Effector memory CD4-positive, alpha-beta T cell (primary cell): ENCODE measurements around the gene IFNGR2.
A peak's percentile ranks its signal among the peaks of the same experiment; 100 is the strongest.
"Not testable (repeated sequence)": the region's sequence is repeated elsewhere in the genome, so short reads cannot be mapped to it uniquely, and the experiment has no call there.

Experiments
- DNase-seq, 3 donors: peaks; one replicate each; pipeline ENCODE4 v3.0.0-alpha.2; 2020
- H3K27ac ChIP-seq: 2 replicates; pipeline ENCODE4 v1.7.0; 2013; ENCODE audit warnings: mild to moderate bottlenecking, low read length, moderate library complexity; ENCODE audit not compliant: insufficient read depth, poor library complexity, severe bottlenecking
- H3K27me3 ChIP-seq: replicated peaks from 2 replicates; pipeline ENCODE4 v1.7.0; 2013; ENCODE audit warnings: mild to moderate bottlenecking, low read length; ENCODE audit not compliant: insufficient read depth, control insufficient read depth, poor library complexity, severe bottlenecking
- H3K36me3 ChIP-seq: 2 replicates; pipeline ENCODE4 v1.7.0; 2013; ENCODE audit warnings: mild to moderate bottlenecking, low read length, moderate library complexity; ENCODE audit not compliant: control insufficient read depth, insufficient read depth
- H3K4me1 ChIP-seq: 2 replicates; pipeline ENCODE4 v1.7.0; 2013; ENCODE audit warnings: low read length, mild to moderate bottlenecking; ENCODE audit not compliant: control insufficient read depth, insufficient read depth, poor library complexity, severe bottlenecking
- H3K4me3 ChIP-seq: 2 replicates; pipeline ENCODE4 v1.7.0; 2013; ENCODE audit warnings: low read length, low read depth, mild to moderate bottlenecking; ENCODE audit not compliant: insufficient read depth, poor library complexity, severe bottlenecking
- H3K9me3 ChIP-seq: 2 replicates; pipeline ENCODE4 v1.7.0; 2013; ENCODE audit warnings: mild to moderate bottlenecking, low read length, moderate library complexity; ENCODE audit not compliant: control insufficient read depth
- total RNA-seq, 3 donors: gene quantifications; one replicate each; lab custom pipeline; 2026; lab: John Stamatoyannopoulos, UW

Gene IFNGR2
- total RNA-seq, result 5.2 to 14.5 (median 11.8) reads per million in 3 donors

GRCh38 chr21:33403128-33403785 lies at the start of gene IFNGR2:
TSS of gene IFNGR2 (plus strand) at chr21:33403413. CDS start at chr21:33403544, 131 bp downstream.
- Histone ChIP-seq H3K4me1 (peaks cover 27% of the 10 kb centered on the region), H3K27ac (peak within 1 kb of the TSS; percentile 71), H3K27me3 (no peaks in the 10 kb centered on the region), H3K9me3 (no peaks in the 10 kb centered on the region), H3K4me3 (peak within 1 kb of the TSS; percentile 96), H3K36me3 (no peaks in the 10 kb centered on the region)
- peak in 2 of 3 donors; percentile 25 to 48 for DNase-seq

GRCh38 chr21:33355355-33355754 lies 47.9 kb upstream of the IFNGR2 start:
- H3K9me3 ChIP-seq, result no peaks in the 10 kb centered on the region
- H3K4me3 ChIP-seq, result no peak overlapping the region
- H3K36me3 ChIP-seq, result peaks cover 30% of the 10 kb centered on the region
- DNase-seq, result no peak
- H3K27me3 ChIP-seq, result no peaks in the 10 kb centered on the region
- H3K27ac ChIP-seq, result no peak overlapping the region
- no peaks in the 10 kb centered on the region for H3K4me1 ChIP-seq

- DNase-seq, result no peak
- H3K4me3 ChIP-seq, result no peak overlapping the region
- no peak overlapping the region for H3K27ac ChIP-seq
- H3K36me3 ChIP-seq, result peaks cover 30% of the 10 kb centered on the region
- peaks cover 1% of the 10 kb centered on the region for H3K4me1 ChIP-seq
- H3K9me3 ChIP-seq, result no peaks in the 10 kb centered on the region
- no peaks in the 10 kb centered on the region for H3K27me3 ChIP-seq
Measured at GRCh38 chr21:33355996-33356395, 47.2 kb upstream of the IFNGR2 start.

GRCh38 chr21:33357177-33357576 lies 46.0 kb upstream of the IFNGR2 start:
- no peaks in the 10 kb centered on the region for H3K9me3 ChIP-seq
- DNase-seq, result no peak
- H3K4me1 ChIP-seq, result peaks cover 3% of the 10 kb centered on the region
- H3K36me3 ChIP-seq, result peaks cover 26% of the 10 kb centered on the region
- no peaks in the 10 kb centered on the region for H3K27me3 ChIP-seq
- no peak overlapping the region for H3K27ac ChIP-seq
- H3K4me3 ChIP-seq, result no peak overlapping the region

- peaks cover 21% of the 10 kb centered on the region for H3K36me3 ChIP-seq
- no peaks in the 10 kb centered on the region for H3K27me3 ChIP-seq
- no peak overlapping the region for H3K27ac ChIP-seq
- no peak for DNase-seq
- H3K4me1 ChIP-seq, result peaks cover 3% of the 10 kb centered on the region
- H3K4me3 ChIP-seq, result no peak overlapping the region
- no peaks in the 10 kb centered on the region for H3K9me3 ChIP-seq
Measured at GRCh38 chr21:33359446-33359845, 43.8 kb upstream of the IFNGR2 start.

GRCh38 chr21:33360281-33360680 lies 42.9 kb upstream of the IFNGR2 start:
- DNase-seq, result no peak
- Histone ChIP-seq H3K36me3 (peaks cover 15% of the 10 kb centered on the region), H3K4me1 (peaks cover 3% of the 10 kb centered on the region), H3K27me3 (no peaks in the 10 kb centered on the region), H3K27ac (no peak overlapping the region), H3K4me3 (no peak overlapping the region), H3K9me3 (no peaks in the 10 kb centered on the region)

GRCh38 chr21:33360881-33361602 lies 42.2 kb upstream of the IFNGR2 start:
- peak; percentile 68 to 76 (median 71) for DNase-seq
- peaks cover 3% of the 10 kb centered on the region for H3K4me1 ChIP-seq
- H3K27ac ChIP-seq, result peak overlapping the region; percentile 64
- no peaks in the 10 kb centered on the region for H3K9me3 ChIP-seq
- peaks cover 10% of the 10 kb centered on the region for H3K36me3 ChIP-seq
- H3K4me3 ChIP-seq, result peak overlapping the region; percentile 40
- H3K27me3 ChIP-seq, result no peaks in the 10 kb centered on the region

GRCh38 chr21:33362044-33362555 lies 41.1 kb upstream of the IFNGR2 start:
- peak overlapping the region; percentile 64 for H3K27ac ChIP-seq
- peaks cover 6% of the 10 kb centered on the region for H3K9me3 ChIP-seq
- DNase-seq, result peak; percentile 56 to 73 (median 67)
- no peaks in the 10 kb centered on the region for H3K27me3 ChIP-seq
- H3K4me3 ChIP-seq, result peak overlapping the region; percentile 40
- peaks cover 1% of the 10 kb centered on the region for H3K36me3 ChIP-seq
- peaks cover 3% of the 10 kb centered on the region for H3K4me1 ChIP-seq

- H3K27ac ChIP-seq, H3K4me1 ChIP-seq, H3K4me3 ChIP-seq, H3K27me3 ChIP-seq, H3K36me3 ChIP-seq, DNase-seq: not testable (repeated sequence)
- H3K9me3 ChIP-seq, result peaks cover 11% of the 10 kb centered on the region
Measured at GRCh38 chr21:33363911-33364609, 39.2 kb upstream of the IFNGR2 start.
